Measurements from ENCODE around the gene NAT16. TPM values are rescaled to one million over a fixed set of nuclear protein-coding genes. Genes with fewer than 3 reads are reported as not detected.
A peak's percentile ranks its signal among the peaks of the same experiment; 100 is the strongest.

The NAT16 gene
- total and polyA plus RNA-seq, 9 of the 15 experiments (the other 6 are each of a cell fraction or from before 2014, with no cell fraction given) = 0.04 TPM; not detected in 8

DNA sequence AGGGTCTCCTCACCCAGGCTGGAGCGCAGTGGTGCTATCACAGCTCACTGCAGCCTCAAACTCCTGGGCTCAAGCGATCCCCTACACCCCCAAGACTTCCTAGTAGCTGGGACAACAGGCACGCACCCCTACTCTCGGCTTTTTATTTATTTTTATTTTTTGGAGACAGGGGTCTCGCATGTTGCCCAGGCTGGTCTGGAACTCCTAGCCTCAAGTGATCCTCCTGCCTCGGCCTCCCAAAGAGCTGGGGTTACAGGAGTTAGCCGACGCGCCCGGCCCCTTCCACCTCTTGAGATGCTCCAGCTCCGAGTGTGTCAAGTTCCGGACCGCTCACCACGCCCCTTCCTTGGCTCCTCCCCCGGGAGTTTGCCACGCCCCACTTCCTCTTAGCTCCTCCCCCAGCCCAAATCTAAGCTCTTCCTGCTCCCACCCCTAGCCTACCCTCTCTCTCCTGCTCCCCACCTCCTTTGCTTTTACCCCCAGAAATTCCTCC is 6.3 kb downstream of the NAT16 start (continued):
- TF ChIP-seq ZNF589 (CRISPR knock-in tag; IDR thresholded peaks at IDR 0.05; ENCODE audit: low read depth) = no peak

DNA sequence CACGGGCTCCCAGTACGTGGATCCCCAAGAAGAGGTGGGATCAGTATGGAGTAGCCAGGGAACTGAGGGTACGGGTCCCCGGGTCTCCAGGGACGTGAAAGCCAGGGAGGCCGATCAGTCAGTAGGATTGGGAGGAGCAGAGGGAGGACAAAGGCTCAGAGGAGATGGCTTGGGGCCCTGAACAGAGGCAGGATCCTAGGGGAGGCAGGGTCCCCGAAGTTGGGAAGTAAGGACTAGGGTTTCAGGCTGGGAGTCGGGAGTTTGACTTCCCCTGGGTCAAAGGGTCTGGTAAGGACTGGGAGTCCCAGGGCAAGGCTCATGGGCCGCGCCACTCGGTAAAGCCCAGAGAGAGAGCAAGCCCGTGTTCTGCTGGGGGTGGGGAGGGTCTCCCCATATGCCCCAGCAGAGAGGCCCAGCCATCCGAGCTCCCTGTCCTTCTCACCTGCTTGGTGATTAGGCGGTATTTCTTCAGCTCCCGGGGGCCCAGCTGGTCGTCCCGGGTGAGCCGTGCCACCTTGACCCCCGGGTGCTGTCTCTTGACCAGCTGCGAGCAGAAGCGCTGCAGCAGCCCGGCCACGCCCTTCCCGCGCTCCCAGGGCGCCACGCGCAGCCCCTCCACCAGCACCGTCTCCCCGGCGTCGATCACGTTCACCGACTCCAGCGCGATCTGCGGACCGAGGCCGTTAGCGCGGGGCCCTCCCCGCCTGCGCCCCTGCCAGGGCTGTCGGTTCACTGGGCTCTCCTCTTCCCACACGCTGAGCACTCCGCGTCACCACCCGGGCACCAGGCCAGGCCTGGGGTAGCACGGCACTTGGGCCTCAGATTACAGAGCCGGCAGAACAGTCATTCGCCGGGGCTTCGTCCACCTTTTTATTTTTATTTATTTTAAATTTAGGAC is 7.0 kb downstream of the NAT16 start:
- ATAC-seq = peak; percentile 13
- Histone ChIP-seq H3K79me2 (ENCODE audit: control insufficient read depth, insufficient read depth, low read length) (no peaks in the 10 kb centered on the region), H3K27me3 (ENCODE audit: control insufficient read depth in 2 of 2, insufficient read depth in 2 of 2, low read length in 2 of 2) (peaks cover 36 to 46% of the 10 kb centered on the region in 2 experiments; a peak in 4 of 5 replicates), H3K9ac (ENCODE audit: insufficient read depth in 1 of 2, low read depth in 2 of 2, low read length in 2 of 2) (peak overlapping the region in 1 of 2 experiments; percentile 84; a peak in 2 of 4 replicates), H4K20me1 (replicated peaks; ENCODE audit: control insufficient read depth, insufficient read depth, low read length) (peaks cover 14% of the 10 kb centered on the region), H2AFZ (ENCODE audit: low read depth, low read length) (peak overlapping the region; percentile 92), H3K36me3 (ENCODE audit: control insufficient read depth, insufficient read depth, low read length) (no peaks in the 10 kb centered on the region), H3K4me2 (ENCODE audit: insufficient read depth, low read length) (peak overlapping the region; percentile 57), H3K27ac (ENCODE audit: extremely low read depth, low read depth, low read length) (no peak overlapping the region), H3K4me3 (no peak overlapping the region), H3K4me1 (replicated peaks in 1 of 2; ENCODE audit: control insufficient read depth in 2 of 2, insufficient read depth in 2 of 2, low read length in 2 of 2) (peaks cover 21 to 48% of the 10 kb centered on the region in 2 experiments), H3K9me1 (ENCODE audit: control insufficient read depth, insufficient read depth, low read length) (peaks cover 6% of the 10 kb centered on the region), H3K9me3 (replicated peaks; ENCODE audit: control insufficient read depth, insufficient read depth, low read depth, low read length) (no peaks in the 10 kb centered on the region)
- DNase-seq (ENCODE audit: extremely low read depth in 1 of 4, low spot score in 3 of 4) = peak; percentile 41 to 60 (median 52)
- in situ Hi-C loops (cut with MboI) (no loop called here), intact Hi-C loops (cut with micrococcal nuclease) (no loop called here)
- POLR2A ChIA-PET = interaction anchor here (0.7 to 1.0 kb wide), 8 partner anchors 7 to 728 kb away, joined by 3 to 5 read pairs (median 4); partner anchors contain the start of genes PLOD3, VGF and ZNHIT1
- BruUV-seq (replicated peaks) = no TSS peak
- FAIRE-seq = no peak
- CTCF ChIA-PET (ENCODE audit: low intra/inter-chr PET ratio) = interaction anchor here (1.1 kb wide), 1 partner anchor 109 kb away, joined by 3 read pairs; no protein-coding TSS in a partner anchor
- 19% methylated on average over 53 of the region's 53 CpGs for WGBS (ENCODE audit: insufficient coverage, low coverage, missing lambda C conversion rate)
- TF ChIP-seq TBP (optimal IDR thresholded peaks at IDR 0.05; ENCODE audit: low read depth, low read length) = peak; percentile 7
- no peak for TF ChIP-seq ATF1 (CRISPR knock-in tag; IDR thresholded peaks at IDR 0.05)
- TF ChIP-seq ATF1 (tag; IDR thresholded peaks at IDR 0.05) = peak; percentile 36; the same call in 1 of the 2 replicates
- TF ChIP-seq, protein P1, sequence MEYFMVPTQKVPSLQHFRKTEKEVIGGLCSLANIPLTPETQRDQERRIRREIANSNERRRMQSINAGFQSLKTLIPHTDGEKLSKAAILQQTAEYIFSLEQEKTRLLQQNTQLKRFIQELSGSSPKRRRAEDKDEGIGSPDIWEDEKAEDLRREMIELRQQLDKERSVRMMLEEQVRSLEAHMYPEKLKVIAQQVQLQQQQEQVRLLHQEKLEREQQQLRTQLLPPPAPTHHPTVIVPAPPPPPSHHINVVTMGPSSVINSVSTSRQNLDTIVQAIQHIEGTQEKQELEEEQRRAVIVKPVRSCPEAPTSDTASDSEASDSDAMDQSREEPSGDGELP (CRISPR knock-in tag; IDR thresholded peaks at IDR 0.05; ENCODE audit: borderline replicate concordance) = peak; percentile 21; the same call in 1 of the 2 replicates
- TF ChIP-seq ZNF311 (CRISPR knock-in tag; IDR thresholded peaks at IDR 0.05) = no peak
- TF ChIP-seq, protein P2, sequence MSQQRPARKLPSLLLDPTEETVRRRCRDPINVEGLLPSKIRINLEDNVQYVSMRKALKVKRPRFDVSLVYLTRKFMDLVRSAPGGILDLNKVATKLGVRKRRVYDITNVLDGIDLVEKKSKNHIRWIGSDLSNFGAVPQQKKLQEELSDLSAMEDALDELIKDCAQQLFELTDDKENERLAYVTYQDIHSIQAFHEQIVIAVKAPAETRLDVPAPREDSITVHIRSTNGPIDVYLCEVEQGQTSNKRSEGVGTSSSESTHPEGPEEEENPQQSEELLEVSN (IDR thresholded peaks at IDR 0.05; ENCODE audit: borderline replicate concordance in 1 of 2, extremely low read depth in 1 of 2, insufficient read depth in 1 of 2, insufficient read length in 1 of 2, low read depth in 1 of 2, low read length in 1 of 2, poor library complexity in 1 of 2, severe bottlenecking in 1 of 2) = peak; percentile 55 to 78
- TF ChIP-seq, protein P3, sequence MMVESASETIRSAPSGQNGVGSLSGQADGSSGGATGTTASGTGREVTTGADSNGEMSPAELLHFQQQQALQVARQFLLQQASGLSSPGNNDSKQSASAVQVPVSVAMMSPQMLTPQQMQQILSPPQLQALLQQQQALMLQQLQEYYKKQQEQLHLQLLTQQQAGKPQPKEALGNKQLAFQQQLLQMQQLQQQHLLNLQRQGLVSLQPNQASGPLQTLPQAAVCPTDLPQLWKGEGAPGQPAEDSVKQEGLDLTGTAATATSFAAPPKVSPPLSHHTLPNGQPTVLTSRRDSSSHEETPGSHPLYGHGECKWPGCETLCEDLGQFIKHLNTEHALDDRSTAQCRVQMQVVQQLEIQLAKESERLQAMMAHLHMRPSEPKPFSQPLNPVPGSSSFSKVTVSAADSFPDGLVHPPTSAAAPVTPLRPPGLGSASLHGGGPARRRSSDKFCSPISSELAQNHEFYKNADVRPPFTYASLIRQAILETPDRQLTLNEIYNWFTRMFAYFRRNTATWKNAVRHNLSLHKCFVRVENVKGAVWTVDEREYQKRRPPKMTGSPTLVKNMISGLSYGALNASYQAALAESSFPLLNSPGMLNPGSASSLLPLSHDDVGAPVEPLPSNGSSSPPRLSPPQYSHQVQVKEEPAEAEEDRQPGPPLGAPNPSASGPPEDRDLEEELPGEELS (CRISPR knock-in tag; IDR thresholded peaks at IDR 0.05; ENCODE audit: borderline replicate concordance) = no peak
- TF ChIP-seq CBFB (CRISPR knock-in tag; IDR thresholded peaks at IDR 0.05) = no peak
- TF ChIP-seq TRIM28 (IDR thresholded peaks at IDR 0.05) = no peak
- TF ChIP-seq ZNF830 (CRISPR knock-in tag; IDR thresholded peaks at IDR 0.05) = peak; percentile 20; the same call in 1 of the 2 replicates
- peak; percentile 16; the same call in 1 of the 2 replicates for TF ChIP-seq ZBTB7A (IDR thresholded peaks at IDR 0.05; ENCODE audit: borderline replicate concordance, control insufficient read depth, low read depth, low read length)
- peak; percentile 64; the same call in 1 of the 2 replicates for TF ChIP-seq HNRNPL (IDR thresholded peaks at IDR 0.05; ENCODE audit: low read depth, low read length)
